ENCODE data around the gene TSC22D1. TPM values are rescaled to one million over a fixed set of nuclear protein-coding genes. Genes with fewer than 3 reads are reported as not detected.

The TSC22D1 gene
- polyA plus RNA-seq, 10 donors = 66.3 to 93.6 (median 76.1) TPM

GRCh38 chr13:44384778-44385177 is 191.4 kb downstream of the TSC22D1 start:
- DNase-seq = no peak

GRCh38 chr13:44383945-44384344 is 192.2 kb downstream of the TSC22D1 start:
- DNase-seq = no peak

GRCh38 chr13:44382635-44383145 is 193.4 kb downstream of the TSC22D1 start:
- DNase-seq = no peak

Other genes starting within 250 kb of the TSC22D1 start
- 1 to 10 TPM; 3.5 to 6.9 (median 5.1) TPM for gene SERP2, start 202.5 kb downstream of the TSC22D1 start, polyA plus RNA-seq (ENCODE audit: insufficient read length in 10 of 10)